Right lobe of liver (tissue), 6 donors: Measurements from ENCODE around the gene PMEPA1. TPM values are rescaled to one million over a fixed set of nuclear protein-coding genes. Genes with fewer than 3 reads are reported as not detected.

ENCODE experiments used
- ATAC-seq, 4 donors: fragments of 200-7000 bp; cut with Tn5 transposase; one replicate each; pipeline ENCODE4 v1.9.1; 2020; ENCODE audit warnings: mild to moderate bottlenecking in 4 of 4, moderate library complexity in 4 of 4
- DNase-seq, 3 donors: peaks; one replicate each; pipeline ENCODE4 v3.0.0-alpha.2; 2020
- H3K27ac ChIP-seq, 3 donors: fragments of 200-600 bp; one replicate each; pipeline ENCODE4 v1.8.0; 2022
- H3K27me3 ChIP-seq, 2 donors: fragments of 200-600 bp; one replicate each; pipeline ENCODE4 v1.8.0; 2022
- H3K36me3 ChIP-seq, 4 donors: fragments of 200-600 bp; sonication (generic) in 1 of 4; one replicate each; pipeline versions ENCODE4 v1.5.1 to v1.8.0; 2017 to 2022; ENCODE audit warnings: control low read depth in 1 of 4
- H3K4me1 ChIP-seq, 4 donors: fragments of 200-600 bp; sonication (generic) in 1 of 4; one replicate each; pipeline versions ENCODE4 v1.5.1 to v1.8.0; 2017 to 2022; ENCODE audit warnings: control low read depth in 1 of 4
- H3K4me3 ChIP-seq, 3 donors: fragments of 200-600 bp; one replicate each; pipeline ENCODE4 v1.8.0; 2022
- H3K9me3 ChIP-seq, 4 donors: fragments of 200-600 bp; sonication (generic) in 1 of 4; one replicate each; pipeline versions ENCODE4 v1.5.1 to v1.8.0; 2017 to 2022; ENCODE audit warnings: control low read depth in 1 of 4
- POLR2A ChIP-seq: fragments of 450-650 bp; IDR thresholded peaks from one replicate; pipeline ENCODE4 v1.6.1; 2017; ENCODE audit warnings: antibody characterized with exemption, mild to moderate bottlenecking
- WGBS: methylation state at CpG from one replicate; pipeline ENCODE4 v1.1.6; 2018; ENCODE audit warnings: low coverage, low lambda C conversion rate; ENCODE audit not compliant: insufficient coverage; ENCODE audit errors: missing lambda C conversion rate; 5-methylcytosine and 5-hydroxymethylcytosine counted together
- intact Hi-C, 2 donors: fragments of 100-400 bp; cut with DNase I; formaldehyde crosslinking; loops; one replicate each; pipeline versions ENCODE4 v1.11.2 to v1.14.1; 2022
- total RNA-seq, 6 experiments: library from RNA; depleted of rRNA in 2 of 6; stranded (reverse); fragments of >200 nt in 2 of 6; fragmentation: NEBNext Ultra II Directional in 3 of 6; extraction: Animal tissue kit (Norgen Biotek cat#: 25700) in 3 of 6; gene quantifications; one replicate each; pipeline versions ENCODE4 v1.1.0 to v1.2.4, GENCODE V29; 2016 to 2023
- TF ChIP-seq, protein P1 (sequence below), 4 donors: fragments of 200-600 bp in 3 of 4; fragments of 450-650 bp in 1 of 4; IDR thresholded peaks; one replicate each; pipeline versions ENCODE4 v1.5.1 to v1.8.0; 2016 to 2022; ENCODE audit warnings: antibody characterized with exemption in 4 of 4, mild to moderate bottlenecking in 2 of 4
- donor health status: DM: no; HTN: yes; CAD: no.
- donor health status: DM: no; HTN: no; CAD: no.
- donor health status: DM: no; HTN: no; CAD: no.
- donor health status: DM: no; HTN: yes; CAD: no.
- donor health status: DM: no; HTN: yes; CAD: no.

The PMEPA1 gene
- total RNA-seq, 6 experiments from 2014 or later: 0.50 to 2.3 (median 1.4) TPM

DNA sequence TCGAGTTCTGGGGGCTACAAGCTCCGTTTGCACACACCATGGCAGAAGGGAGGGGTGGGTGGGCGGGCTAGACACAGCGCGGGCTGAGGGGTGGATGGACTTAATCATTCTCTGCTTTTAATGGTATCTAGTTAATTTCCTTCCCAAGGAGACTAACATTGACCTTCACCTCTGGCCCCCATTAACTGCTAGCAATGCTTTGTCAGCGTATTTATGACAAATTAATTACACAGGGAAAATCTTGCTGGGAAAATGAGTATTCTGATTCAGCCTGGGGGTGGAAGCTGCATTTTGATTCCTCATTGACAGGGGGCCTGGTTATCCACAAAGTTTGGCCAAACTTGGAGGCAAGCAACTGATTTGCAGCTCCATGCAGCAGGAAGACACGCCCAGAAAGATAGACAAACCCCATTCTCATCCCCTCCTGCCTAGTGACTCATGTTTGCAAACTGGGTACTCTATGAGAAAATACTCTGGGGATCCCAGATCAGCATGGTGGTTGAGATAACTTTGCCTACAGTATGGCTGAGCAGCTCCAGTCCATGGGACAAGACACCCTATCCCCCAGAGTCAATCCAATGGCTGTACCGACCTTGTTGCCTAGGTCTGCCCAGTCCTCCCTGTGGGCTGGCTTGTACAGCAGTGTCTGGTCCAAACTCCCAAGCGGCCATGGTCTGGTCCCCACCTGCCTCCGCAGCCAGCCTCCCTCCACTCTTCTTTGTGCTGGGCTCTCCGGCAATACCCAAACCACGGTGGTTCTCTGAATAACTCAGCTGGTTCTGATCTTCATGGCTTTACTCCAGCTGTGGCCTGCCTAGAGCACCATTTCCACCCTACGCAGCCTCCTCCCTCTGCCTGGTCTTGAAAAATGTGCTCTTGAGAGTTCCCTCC is 109.2 kb downstream of the PMEPA1 start:
- no peaks in the 10 kb centered on the region for H3K27me3 ChIP-seq
- no peak for ATAC-seq
- H3K4me3 ChIP-seq: no peak overlapping the region
- no peaks in the 10 kb centered on the region for H3K36me3 ChIP-seq
- TF ChIP-seq POLR2A: no peak
- TF ChIP-seq, protein P1, sequence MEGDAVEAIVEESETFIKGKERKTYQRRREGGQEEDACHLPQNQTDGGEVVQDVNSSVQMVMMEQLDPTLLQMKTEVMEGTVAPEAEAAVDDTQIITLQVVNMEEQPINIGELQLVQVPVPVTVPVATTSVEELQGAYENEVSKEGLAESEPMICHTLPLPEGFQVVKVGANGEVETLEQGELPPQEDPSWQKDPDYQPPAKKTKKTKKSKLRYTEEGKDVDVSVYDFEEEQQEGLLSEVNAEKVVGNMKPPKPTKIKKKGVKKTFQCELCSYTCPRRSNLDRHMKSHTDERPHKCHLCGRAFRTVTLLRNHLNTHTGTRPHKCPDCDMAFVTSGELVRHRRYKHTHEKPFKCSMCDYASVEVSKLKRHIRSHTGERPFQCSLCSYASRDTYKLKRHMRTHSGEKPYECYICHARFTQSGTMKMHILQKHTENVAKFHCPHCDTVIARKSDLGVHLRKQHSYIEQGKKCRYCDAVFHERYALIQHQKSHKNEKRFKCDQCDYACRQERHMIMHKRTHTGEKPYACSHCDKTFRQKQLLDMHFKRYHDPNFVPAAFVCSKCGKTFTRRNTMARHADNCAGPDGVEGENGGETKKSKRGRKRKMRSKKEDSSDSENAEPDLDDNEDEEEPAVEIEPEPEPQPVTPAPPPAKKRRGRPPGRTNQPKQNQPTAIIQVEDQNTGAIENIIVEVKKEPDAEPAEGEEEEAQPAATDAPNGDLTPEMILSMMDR (IDR thresholded peaks at IDR 0.05): no peak
- peak in 1 of 3 donors; percentile 24 for DNase-seq
- WGBS: 67% methylated on average over 8 of the region's 13 CpGs
- intact Hi-C loops: no loop called here
- no peak overlapping the region for H3K27ac ChIP-seq
- H3K4me1 ChIP-seq: no peaks in the 10 kb centered on the region
- H3K9me3 ChIP-seq: no peaks in the 10 kb centered on the region

GRCh38 chr20:57598491-57598890 is 111.3 kb downstream of the PMEPA1 start:
- intact Hi-C loops: loop anchor here (5.0 to 10.0 kb wide), 5 partner anchors 86 to 614 kb away; no protein-coding TSS in a partner anchor
- no peak overlapping the region for H3K27ac ChIP-seq
- peaks cover 0 to 11% (median 5%) of the 10 kb centered on the region in 4 donors for H3K4me1 ChIP-seq
- TF ChIP-seq, protein P1 (IDR thresholded peaks at IDR 0.05): no peak
- TF ChIP-seq POLR2A: no peak
- H3K4me3 ChIP-seq: no peak overlapping the region
- DNase-seq (peak in 1 of 3 donors; percentile 39), ATAC-seq (no peak)
- H3K36me3 ChIP-seq: no peaks in the 10 kb centered on the region
- no peaks in the 10 kb centered on the region for H3K27me3 ChIP-seq
- H3K9me3 ChIP-seq: no peaks in the 10 kb centered on the region
- no CpG with 5 or more reads among the region's 5 CpGs for WGBS

Other genes with a start within 250 kb of the PMEPA1 start
- under 1 TPM in 4 of 6 experiments, not detected in 2; 0.09 to 0.50 (median 0.33) TPM for gene CTCFL, start 184.9 kb downstream of the PMEPA1 start, total RNA-seq
- gene PCK1, start 148.9 kb downstream of the PMEPA1 start, total RNA-seq: 1,000 to 10,000 TPM in 2 of 6 experiments, 100 to 1,000 TPM in 4; 187 to 1,757 (median 778) TPM
- under 1 TPM in 4 of 6 experiments, not detected in 2; 0.14 to 0.75 (median 0.36) TPM for gene ZBP1, start 89.6 kb downstream of the PMEPA1 start, total RNA-seq